IgD-negative memory B cell (primary cell): ENCODE results near the gene CST11. TPM values are rescaled to one million over a fixed set of nuclear protein-coding genes. Genes with fewer than 3 reads are reported as not detected.

Source experiments
- H3K27ac Mint-ChIP-seq, 3 donors: one replicate each; pipeline ENCODE4 v1.8.0; 2020 to 2022; ENCODE audit warnings: mild to moderate bottlenecking in 3 of 3, mixed read lengths in 3 of 3, moderate library complexity in 1 of 3
- H3K27me3 Mint-ChIP-seq: one replicate; pipeline ENCODE4 v1.8.0; 2021; ENCODE audit warnings: mixed read lengths
- H3K36me3 Mint-ChIP-seq: one replicate; pipeline ENCODE4 v1.8.0; 2020; ENCODE audit warnings: mild to moderate bottlenecking, mixed read lengths
- H3K4me1 Mint-ChIP-seq, 3 donors: one replicate each; pipeline ENCODE4 v1.8.0; 2020 to 2022; ENCODE audit warnings: mixed read lengths in 3 of 3, mild to moderate bottlenecking in 1 of 3
- H3K4me3 Mint-ChIP-seq, 4 donors: one replicate each; pipeline ENCODE4 v1.8.0; 2020 to 2022; ENCODE audit warnings: mild to moderate bottlenecking in 4 of 4, mixed read lengths in 4 of 4, moderate library complexity in 3 of 4
- H3K9me3 Mint-ChIP-seq, 3 donors: one replicate each; pipeline ENCODE4 v1.8.0; 2020 to 2021; ENCODE audit warnings: mixed read lengths in 3 of 3, mild to moderate bottlenecking in 1 of 3
- polyA plus RNA-seq: library from polyadenylated mRNA; unstranded; fragments of 300-500 nt; fragmentation: Illumina TruSeq; gene quantifications from one replicate; pipeline ENCODE4 v1.2.3, GENCODE V29; 2021

The CST11 gene
- polyA plus RNA-seq, 1 donor from 2014 or later = not detected

GRCh38 chr20:23445596-23446217, 7.0 kb downstream of the CST11 start:
- Mint-ChIP-seq H3K4me3 (no peak overlapping the region), H3K27me3 (peaks cover 2% of the 10 kb centered on the region), H3K9me3 (no peaks in the 10 kb centered on the region), H3K36me3 (no peaks in the 10 kb centered on the region), H3K27ac (no peak overlapping the region), H3K4me1 (no peaks in the 10 kb centered on the region)

- no peak overlapping the region for H3K27ac Mint-ChIP-seq
- H3K4me3 Mint-ChIP-seq = no peak overlapping the region
- no peaks in the 10 kb centered on the region for H3K36me3 Mint-ChIP-seq
- peaks cover 5% of the 10 kb centered on the region for H3K27me3 Mint-ChIP-seq
- no peaks in the 10 kb centered on the region for H3K4me1 Mint-ChIP-seq
- no peaks in the 10 kb centered on the region for H3K9me3 Mint-ChIP-seq
Observed at GRCh38 chr20:23444859-23445258, 7.8 kb downstream of the CST11 start.

- no peak overlapping the region for H3K27ac Mint-ChIP-seq
- peaks cover 5% of the 10 kb centered on the region for H3K27me3 Mint-ChIP-seq
- H3K9me3 Mint-ChIP-seq = no peaks in the 10 kb centered on the region
- no peaks in the 10 kb centered on the region for H3K4me1 Mint-ChIP-seq
- H3K36me3 Mint-ChIP-seq = no peaks in the 10 kb centered on the region
- H3K4me3 Mint-ChIP-seq = no peak overlapping the region
Observed at GRCh38 chr20:23442436-23442835, 10.2 kb downstream of the CST11 start.

- Mint-ChIP-seq H3K4me3 (peak overlapping the region in 1 of 4 donors; percentile 16), H3K27ac (no peak overlapping the region), H3K9me3 (no peaks in the 10 kb centered on the region), H3K36me3 (no peaks in the 10 kb centered on the region), H3K4me1 (no peaks in the 10 kb centered on the region), H3K27me3 (peaks cover 5% of the 10 kb centered on the region)
Observed at GRCh38 chr20:23441850-23442313, 10.8 kb downstream of the CST11 start.

- Mint-ChIP-seq H3K9me3 (no peaks in the 10 kb centered on the region), H3K27me3 (peaks cover 7% of the 10 kb centered on the region), H3K27ac (no peak overlapping the region), H3K36me3 (no peaks in the 10 kb centered on the region), H3K4me3 (no peak overlapping the region), H3K4me1 (no peaks in the 10 kb centered on the region)
Observed at GRCh38 chr20:23440004-23440403, 12.7 kb downstream of the CST11 start.

GRCh38 chr20:23438661-23439060, 14.0 kb downstream of the CST11 start:
- no peaks in the 10 kb centered on the region for H3K4me1 Mint-ChIP-seq
- no peak overlapping the region for H3K27ac Mint-ChIP-seq
- no peaks in the 10 kb centered on the region for H3K9me3 Mint-ChIP-seq
- H3K4me3 Mint-ChIP-seq = no peak overlapping the region
- H3K27me3 Mint-ChIP-seq = peaks cover 7% of the 10 kb centered on the region
- no peaks in the 10 kb centered on the region for H3K36me3 Mint-ChIP-seq

- Mint-ChIP-seq H3K4me3 (no peak overlapping the region), H3K4me1 (no peaks in the 10 kb centered on the region), H3K9me3 (no peaks in the 10 kb centered on the region), H3K27ac (peak overlapping the region in 1 of 3 donors; percentile 28), H3K27me3 (peaks cover 7% of the 10 kb centered on the region), H3K36me3 (no peaks in the 10 kb centered on the region)
Observed at GRCh38 chr20:23437126-23437899, 15.4 kb downstream of the CST11 start.

- no peaks in the 10 kb centered on the region for H3K9me3 Mint-ChIP-seq
- no peaks in the 10 kb centered on the region for H3K36me3 Mint-ChIP-seq
- H3K27me3 Mint-ChIP-seq = peaks cover 6% of the 10 kb centered on the region
- H3K27ac Mint-ChIP-seq = no peak overlapping the region
- no peaks in the 10 kb centered on the region for H3K4me1 Mint-ChIP-seq
- H3K4me3 Mint-ChIP-seq = no peak overlapping the region
Observed at GRCh38 chr20:23436681-23437080, 16.0 kb downstream of the CST11 start.

- Mint-ChIP-seq H3K27me3 (peaks cover 5% of the 10 kb centered on the region), H3K4me1 (no peaks in the 10 kb centered on the region), H3K36me3 (no peaks in the 10 kb centered on the region), H3K9me3 (no peaks in the 10 kb centered on the region), H3K27ac (no peak overlapping the region), H3K4me3 (no peak overlapping the region)
Observed at GRCh38 chr20:23435626-23436539, 16.8 kb downstream of the CST11 start.

GRCh38 chr20:23434521-23435313, 18.0 kb downstream of the CST11 start:
- no peaks in the 10 kb centered on the region for H3K9me3 Mint-ChIP-seq
- no peak overlapping the region for H3K27ac Mint-ChIP-seq
- H3K27me3 Mint-ChIP-seq = peaks cover 3% of the 10 kb centered on the region
- no peak overlapping the region for H3K4me3 Mint-ChIP-seq
- no peaks in the 10 kb centered on the region for H3K36me3 Mint-ChIP-seq
- H3K4me1 Mint-ChIP-seq = no peaks in the 10 kb centered on the region

GRCh38 chr20:23433628-23434027, 19.0 kb downstream of the CST11 start:
- no peaks in the 10 kb centered on the region for H3K4me1 Mint-ChIP-seq
- H3K36me3 Mint-ChIP-seq = no peaks in the 10 kb centered on the region
- no peak overlapping the region for H3K27ac Mint-ChIP-seq
- H3K27me3 Mint-ChIP-seq = peaks cover 3% of the 10 kb centered on the region
- H3K9me3 Mint-ChIP-seq = no peaks in the 10 kb centered on the region
- H3K4me3 Mint-ChIP-seq = no peak overlapping the region

GRCh38 chr20:23425129-23425528, 27.5 kb downstream of the CST11 start:
- Mint-ChIP-seq H3K27me3 (peaks cover 8% of the 10 kb centered on the region), H3K9me3 (no peaks in the 10 kb centered on the region), H3K4me3 (no peak overlapping the region), H3K4me1 (peaks cover under 1 to 4% (median under 1%) of the 10 kb centered on the region in 3 donors), H3K36me3 (no peaks in the 10 kb centered on the region), H3K27ac (no peak overlapping the region)

- H3K9me3 Mint-ChIP-seq = no peaks in the 10 kb centered on the region
- H3K27me3 Mint-ChIP-seq = peaks cover 8% of the 10 kb centered on the region
- H3K27ac Mint-ChIP-seq = peak within 1 kb of the TSS; percentile 74 to 91 (median 76)
- peaks cover 12 to 25% (median 21%) of the 10 kb centered on the region in 3 donors for H3K4me1 Mint-ChIP-seq
- H3K36me3 Mint-ChIP-seq = no peaks in the 10 kb centered on the region
- peak within 1 kb of the TSS; percentile 90 to 95 (median 95) for H3K4me3 Mint-ChIP-seq
Observed at GRCh38 chr20:23420943-23421931, 31.4 kb downstream of the CST11 start, which contains the start of gene NAPB. Gene NAPB, minus strand, starts transcription at chr20:23421488. Its CDS starts 86 bp downstream, at chr20:23421402.
